GM19025 (cell line): ENCODE data around the gene TCEAL8.
A peak's percentile ranks its signal among the peaks of the same experiment; 100 is the strongest.
"Not testable (repeated sequence)": the region's sequence is repeated elsewhere in the genome, so short reads cannot be mapped to it uniquely, and the experiment has no call there.

ENCODE experiments used
- ATAC-seq: cut with Tn5 transposase; IDR thresholded peaks from one replicate; pipeline ENCODE4 v1.9.1; 2021; ENCODE audit warnings: mild to moderate bottlenecking, low read depth, moderate library complexity; ENCODE audit not compliant: unreplicated experiment

Gene TCEAL8, protein sequence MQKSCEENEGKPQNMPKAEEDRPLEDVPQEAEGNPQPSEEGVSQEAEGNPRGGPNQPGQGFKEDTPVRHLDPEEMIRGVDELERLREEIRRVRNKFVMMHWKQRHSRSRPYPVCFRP

DNA sequence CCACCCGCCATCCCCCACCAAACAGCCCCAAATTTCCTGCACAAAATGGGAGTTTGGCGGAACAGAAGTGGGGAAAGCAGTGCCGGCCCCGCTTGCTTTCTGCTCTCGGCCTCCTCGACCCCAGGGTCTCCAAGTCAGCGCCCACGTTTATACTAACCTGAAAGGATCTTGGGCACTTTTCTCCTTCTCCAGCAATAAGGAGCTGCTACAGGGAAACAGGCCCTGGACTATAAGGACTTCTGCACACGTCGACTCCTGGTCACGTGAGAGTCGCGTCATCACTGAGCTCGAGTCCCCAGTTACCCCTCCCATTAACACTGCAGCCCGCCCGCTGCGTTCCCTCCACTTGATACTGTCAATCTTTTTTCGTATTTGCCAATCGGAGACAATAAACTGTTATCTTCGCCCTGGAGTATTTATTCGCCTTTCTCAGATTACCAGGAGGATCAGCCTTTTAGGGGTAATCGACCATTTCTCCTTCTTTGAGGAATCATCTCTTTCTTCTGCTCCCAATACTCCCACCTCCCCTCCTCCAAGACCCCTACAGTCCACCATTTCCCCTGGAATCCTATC is at the start of gene TCEAL8:
Gene TCEAL8, minus strand, starts transcription at position 235 of the 573 bp plus-strand sequence. CDS start 1,176 bp downstream, outside the sequence.
- ATAC-seq: peak; percentile 97

GRCh38 chrX:103304705-103305104 is 49.8 kb upstream of the TCEAL8 start:
- no peak for ATAC-seq

- no peak for ATAC-seq
These were observed 38.2 kb upstream of the TCEAL8 start for GRCh38 chrX:103293118-103293517.

- no peak for ATAC-seq
These were observed 24.7 kb upstream of the TCEAL8 start for GRCh38 chrX:103279624-103280023.

GRCh38 chrX:103276581-103277002 is 21.6 kb upstream of the TCEAL8 start, which contains the start of gene TCEAL5:
Gene TCEAL5 (minus strand): TSS chrX:103276750. CDS start chrX:103274563, 2,187 bp downstream.
- no peak for ATAC-seq

DNA sequence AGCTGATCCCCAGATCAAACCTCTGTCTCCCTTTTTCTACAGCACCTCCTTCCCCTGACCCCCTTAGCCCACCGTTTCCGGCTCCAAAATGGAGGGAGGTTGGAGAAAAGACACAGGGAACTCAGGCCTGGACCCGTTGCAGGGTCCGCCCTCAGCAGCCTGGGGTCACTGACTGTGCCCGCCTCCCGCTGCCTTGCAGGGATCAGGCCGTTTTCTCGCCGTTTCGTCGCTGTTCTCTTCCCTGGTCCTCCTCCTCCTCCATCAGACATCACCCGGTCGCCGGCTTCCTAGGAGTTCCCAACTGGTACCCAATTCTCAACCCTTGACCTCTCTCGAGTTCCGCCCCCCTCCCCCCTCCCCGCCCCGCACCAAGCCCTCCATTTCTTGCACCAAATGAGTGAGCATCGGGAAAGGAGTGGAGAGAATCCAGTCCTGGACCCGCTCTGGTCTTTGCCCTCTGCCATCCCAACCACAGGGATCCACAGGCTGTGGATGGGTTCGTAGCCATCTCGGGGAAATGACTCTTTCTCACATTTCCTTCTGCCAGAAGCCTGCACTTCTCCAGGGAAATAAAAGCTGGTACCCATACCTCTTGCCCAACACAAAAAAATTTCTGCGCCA is 21.1 kb upstream of the TCEAL8 start:
- no peak for ATAC-seq

GRCh38 chrX:103274284-103274683 is 19.3 kb upstream of the TCEAL8 start:
- no peak for ATAC-seq

DNA sequence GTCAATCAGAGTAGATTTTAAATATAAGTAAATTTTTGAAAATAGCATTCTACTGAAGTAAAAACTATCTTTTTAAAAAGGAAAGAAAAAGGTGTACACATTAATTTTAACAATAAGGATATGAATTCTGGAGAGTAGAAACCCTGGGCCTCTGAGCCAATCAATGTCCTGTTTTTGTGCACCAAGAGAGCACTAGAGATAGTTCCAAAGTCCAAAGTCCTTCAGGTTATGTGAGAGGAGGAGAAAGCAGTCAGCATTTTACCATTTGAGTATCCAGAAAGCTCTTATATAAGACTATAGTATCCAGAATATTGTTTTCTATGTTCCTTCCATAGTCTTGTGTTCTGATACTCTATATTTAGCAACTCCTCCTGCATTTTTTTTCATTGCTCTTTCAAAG is 3.3 kb upstream of the TCEAL8 start:
- no peak for ATAC-seq

- ATAC-seq: no peak
These were observed 1.7 kb upstream of the TCEAL8 start for GRCh38 chrX:103256651-103257050.

GRCh38 chrX:103254171-103254824 is 657 bp downstream of the TCEAL8 start:
- ATAC-seq: peak; percentile 36

GRCh38 chrX:103253608-103254007 is 1.3 kb downstream of the TCEAL8 start:
- no peak for ATAC-seq

DNA sequence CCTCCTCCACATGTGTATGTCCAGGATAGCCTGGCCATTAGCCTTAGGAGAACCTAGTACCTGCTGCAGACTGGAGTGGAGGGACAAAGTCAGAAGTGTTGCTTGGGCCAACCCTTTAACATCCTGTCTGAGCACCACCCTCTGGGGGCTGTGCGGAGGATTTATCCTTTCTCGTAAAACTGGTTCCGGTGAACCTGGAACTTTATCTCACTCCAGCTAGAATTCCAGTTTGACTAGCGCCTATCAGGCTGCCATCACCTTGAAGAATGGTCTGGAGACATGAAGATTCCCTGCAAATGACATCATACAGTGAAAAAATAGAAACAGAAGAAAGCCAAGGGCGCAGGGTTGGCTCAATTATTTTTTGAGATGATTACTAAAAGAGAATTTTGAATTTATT is 4.0 kb downstream of the TCEAL8 start:
- no peak for ATAC-seq

- ATAC-seq: no peak
These were observed 5.2 kb downstream of the TCEAL8 start for GRCh38 chrX:103249805-103250204.

GRCh38 chrX:103248553-103248952 is 6.4 kb downstream of the TCEAL8 start:
- ATAC-seq: no peak

DNA sequence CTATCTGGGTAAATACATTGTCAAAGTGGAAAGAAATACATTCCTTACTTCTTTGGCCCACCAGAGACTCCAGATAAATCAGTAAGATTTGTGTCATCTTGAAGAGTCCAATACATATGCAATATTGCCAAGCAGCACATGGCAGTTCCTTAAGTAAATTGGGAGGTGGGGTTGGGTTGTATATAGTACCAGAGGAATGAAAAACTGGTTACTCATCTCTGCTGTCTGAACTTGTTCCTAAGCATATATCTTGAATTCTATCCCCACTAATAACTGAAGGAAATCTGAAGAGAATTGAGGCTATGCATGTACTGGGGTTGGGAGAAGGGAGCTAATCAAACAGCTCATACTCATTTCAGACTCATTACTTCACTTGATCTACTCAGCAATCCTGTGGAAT is 14.8 kb downstream of the TCEAL8 start:
- no peak for ATAC-seq

DNA sequence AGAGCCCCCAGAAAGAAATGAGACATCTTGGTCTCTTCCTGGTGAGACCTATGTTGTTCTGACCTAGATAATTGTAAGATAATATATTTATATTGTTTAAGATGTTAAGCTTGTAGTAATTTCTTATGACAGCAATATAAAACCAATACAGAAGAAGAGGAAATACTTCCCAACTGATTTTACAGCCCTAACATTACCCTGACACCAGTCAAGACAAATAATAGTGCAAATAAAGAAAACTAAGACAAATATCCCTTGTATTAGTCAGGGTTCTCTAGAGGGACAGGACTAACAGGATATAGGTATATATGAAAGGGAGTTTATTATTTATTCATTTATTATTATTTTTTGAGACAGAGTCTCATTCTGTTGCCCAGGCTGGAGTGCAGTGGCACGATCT is 18.7 kb downstream of the TCEAL8 start:
- no peak for ATAC-seq

DNA sequence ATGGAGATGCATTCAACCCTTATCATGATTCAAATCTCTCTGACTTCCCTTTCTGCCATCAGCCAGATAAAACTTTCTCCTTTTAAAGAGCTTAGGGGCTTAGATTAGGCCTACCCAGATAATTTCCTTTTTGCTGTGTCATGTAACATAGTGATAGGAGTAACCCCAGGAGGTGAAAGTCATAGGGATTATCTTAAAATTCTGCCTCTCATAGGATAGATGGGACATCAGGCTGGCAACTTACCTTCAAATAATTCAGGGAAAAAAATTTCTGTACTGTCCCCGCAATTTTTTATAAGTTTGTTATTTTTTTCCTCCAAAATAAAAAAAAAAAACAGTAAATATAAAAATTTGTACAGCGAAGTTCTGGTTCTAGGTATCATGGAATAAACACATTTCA is 19.3 kb downstream of the TCEAL8 start:
- not testable (repeated sequence) for ATAC-seq

DNA sequence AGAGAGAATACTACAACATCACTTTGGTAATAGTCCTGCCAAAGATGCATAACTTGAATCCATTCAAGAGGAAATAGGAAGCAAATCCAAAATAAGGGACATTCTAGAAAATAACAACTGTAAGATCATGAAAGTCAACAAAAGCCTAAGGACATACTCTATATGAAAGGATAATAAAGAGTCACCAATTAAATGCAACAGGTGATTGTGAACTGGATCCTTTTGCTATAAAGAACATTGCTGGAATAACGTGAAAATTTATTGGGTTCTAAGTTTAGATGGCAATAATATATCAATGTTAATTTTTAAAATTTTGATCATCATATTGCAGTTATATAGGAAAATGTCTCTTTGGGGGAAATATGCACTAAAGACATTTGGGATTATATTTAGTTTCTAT is 20.1 kb downstream of the TCEAL8 start:
- no peak for ATAC-seq

DNA sequence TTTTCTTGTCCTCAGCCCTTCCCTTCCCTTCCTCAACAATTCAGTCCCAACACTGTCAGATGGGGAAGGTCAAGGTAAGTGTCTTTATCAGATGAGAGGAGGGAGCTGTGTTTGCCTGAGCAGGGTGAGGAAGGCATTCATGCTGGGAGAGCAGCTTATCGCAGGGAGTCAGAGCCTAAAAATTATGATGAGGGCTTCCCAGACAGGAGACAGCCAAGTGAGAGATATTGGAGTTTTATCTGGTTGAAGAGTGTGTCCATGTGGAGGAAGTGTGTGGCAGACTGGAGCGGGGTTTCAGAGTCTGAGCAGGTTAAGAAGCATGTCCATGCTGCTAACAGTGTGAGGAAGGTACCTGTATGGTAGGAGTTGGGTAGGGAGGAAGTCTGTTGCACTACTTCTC is 21.7 kb downstream of the TCEAL8 start:
- ATAC-seq: no peak

DNA sequence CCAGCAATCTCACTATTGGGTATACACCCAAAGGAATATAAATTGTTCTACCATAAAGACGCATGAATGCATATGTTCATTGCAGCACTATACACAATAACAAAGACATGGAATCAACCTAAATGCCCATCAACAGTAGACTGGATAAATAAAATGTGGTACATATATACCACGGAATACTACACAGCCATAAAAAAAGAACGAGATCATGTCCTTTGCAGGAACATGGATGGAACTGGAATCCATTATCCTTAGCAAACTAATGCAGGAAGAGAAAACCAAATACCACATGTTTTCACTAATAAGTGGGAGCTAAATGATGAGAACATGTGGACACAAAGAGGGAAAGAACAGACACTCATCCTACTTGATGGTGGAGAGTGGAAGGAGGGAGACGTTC is 29.0 kb downstream of the TCEAL8 start:
- ATAC-seq: not testable (repeated sequence)

DNA sequence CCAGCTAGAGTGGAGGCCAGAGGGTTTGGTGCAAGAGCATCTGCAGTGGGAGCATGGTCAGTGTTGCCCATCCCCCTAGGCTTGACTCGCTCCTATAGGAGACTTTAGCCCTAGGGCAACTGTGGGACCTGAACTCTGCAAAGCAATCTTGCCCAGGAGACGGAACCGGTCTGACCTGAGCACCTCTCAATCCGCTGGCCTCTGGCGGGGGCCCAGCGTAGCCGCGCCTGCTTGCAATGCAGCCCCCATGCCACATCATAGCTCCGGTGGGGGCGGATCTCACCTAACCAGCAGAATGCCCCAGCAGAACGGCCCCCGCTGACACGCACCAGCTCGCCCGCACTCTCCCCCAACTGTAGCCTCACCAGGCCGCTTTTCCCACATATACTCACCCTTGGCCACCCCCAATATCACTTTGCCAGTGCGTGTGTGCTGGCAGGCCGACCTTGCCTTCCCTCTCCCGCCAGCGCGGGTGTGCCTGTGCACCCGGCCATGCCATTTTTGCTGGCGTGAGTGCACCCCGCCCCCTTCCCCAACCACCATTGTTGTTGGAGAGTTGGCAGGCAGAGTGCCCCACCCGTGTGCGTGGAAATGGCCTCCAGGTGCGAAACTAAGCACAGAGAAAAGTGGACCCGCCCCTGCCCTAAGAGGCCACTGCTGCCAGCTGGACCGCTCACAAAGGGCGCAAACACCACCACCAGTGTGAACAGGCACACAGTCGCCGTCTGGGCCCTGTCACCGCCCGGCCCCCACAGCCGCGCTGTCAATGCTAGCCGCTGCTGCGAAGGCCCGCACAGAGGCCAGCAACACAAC is 34.2 kb downstream of the TCEAL8 start:
- no peak for ATAC-seq
